GM19438 (cell line): Measurements from ENCODE around the gene CSNK1A1.
"Not testable (repeated sequence)": the region's sequence is repeated elsewhere in the genome, so short reads cannot be mapped to it uniquely, and the experiment has no call there.

Source experiments
- ATAC-seq: cut with Tn5 transposase; IDR thresholded peaks from one replicate; pipeline ENCODE4 v1.9.1; 2021; ENCODE audit warnings: low read depth; ENCODE audit not compliant: unreplicated experiment

CSNK1A1 gene

DNA sequence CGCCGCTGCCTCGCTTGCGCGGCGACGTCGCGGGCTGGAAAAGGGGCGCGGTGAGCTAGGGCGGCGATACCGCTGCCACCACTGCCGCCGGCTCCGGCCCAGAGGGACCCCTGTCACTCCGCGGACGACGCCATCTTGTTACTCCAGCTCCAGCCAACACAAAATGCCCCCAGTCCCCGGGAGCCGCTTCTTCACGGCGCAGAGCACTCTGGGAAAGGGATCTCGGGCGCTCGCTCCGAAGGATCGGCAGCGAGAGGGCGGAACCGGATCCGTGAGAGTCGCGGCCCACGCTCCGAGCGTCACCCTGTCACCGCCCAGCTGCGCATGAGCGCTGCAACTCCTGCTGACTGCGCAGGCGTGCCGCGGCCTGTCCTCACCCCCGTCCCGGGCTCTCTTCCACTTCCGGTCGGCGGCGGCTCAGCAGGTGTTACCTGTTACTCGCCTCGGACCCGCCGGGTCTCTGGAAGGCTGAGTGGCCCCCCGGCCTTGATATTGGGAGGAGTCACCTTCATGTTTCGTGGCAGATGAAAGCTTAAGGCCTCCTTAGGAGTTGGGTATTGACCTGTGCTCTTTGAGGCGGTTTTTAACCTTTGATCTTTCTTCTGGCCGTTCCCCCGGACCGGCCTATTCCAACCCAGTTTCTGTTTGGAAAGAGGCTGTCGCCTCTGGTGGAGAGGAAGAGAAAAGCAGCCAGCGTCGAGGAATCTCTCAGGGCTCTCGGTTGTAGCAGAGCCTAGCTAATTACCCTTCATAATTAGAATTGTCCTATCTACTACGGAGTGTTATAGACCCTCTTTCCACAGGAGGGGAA, at the start of gene CSNK1A1:
CSNK1A1 (minus strand) TSS at position 213 of the 811 bp plus-strand sequence. CDS start 475 bp downstream, outside the sequence.
- ATAC-seq, result peak; percentile 82

DNA sequence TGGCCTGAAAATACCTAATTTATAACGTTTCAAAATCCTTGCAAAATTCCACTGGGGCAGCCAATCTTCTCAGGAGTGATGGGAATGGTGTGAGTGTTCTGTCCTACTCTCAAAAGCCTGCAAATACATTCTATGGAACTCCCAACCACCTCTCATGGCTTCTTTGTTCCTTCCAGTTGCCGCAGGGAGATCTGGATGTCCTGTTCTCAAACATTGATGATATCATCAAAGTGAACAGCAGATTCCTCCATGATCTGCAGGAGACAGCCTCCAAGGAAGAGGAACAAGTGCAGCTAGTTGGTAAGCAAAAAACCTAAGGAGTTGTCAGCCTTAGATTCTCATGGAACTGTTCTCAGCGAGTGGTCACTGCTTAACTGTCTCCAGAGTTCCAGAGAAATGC, 49.7 kb upstream of the CSNK1A1 start:
- ATAC-seq, result no peak

DNA sequence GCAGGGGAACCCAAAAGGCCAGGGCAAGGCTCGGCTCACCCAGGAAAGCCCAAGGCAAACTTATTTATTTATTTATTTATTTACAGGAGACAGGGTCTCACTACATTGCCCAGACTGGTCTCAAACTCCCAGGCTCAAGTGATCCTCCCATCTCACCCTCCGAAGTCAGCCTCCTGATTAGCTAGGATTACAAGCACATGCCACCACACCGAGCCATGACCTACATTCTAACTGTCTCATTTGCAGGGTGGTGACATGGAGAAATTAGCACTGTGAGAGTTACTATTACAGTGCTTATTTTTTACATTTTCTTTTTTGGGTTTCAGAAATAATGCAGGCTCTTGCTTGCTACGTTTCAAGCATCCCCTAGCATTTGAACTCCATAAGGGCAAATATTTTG, 48.1 kb upstream of the CSNK1A1 start:
- ATAC-seq, result no peak

DNA sequence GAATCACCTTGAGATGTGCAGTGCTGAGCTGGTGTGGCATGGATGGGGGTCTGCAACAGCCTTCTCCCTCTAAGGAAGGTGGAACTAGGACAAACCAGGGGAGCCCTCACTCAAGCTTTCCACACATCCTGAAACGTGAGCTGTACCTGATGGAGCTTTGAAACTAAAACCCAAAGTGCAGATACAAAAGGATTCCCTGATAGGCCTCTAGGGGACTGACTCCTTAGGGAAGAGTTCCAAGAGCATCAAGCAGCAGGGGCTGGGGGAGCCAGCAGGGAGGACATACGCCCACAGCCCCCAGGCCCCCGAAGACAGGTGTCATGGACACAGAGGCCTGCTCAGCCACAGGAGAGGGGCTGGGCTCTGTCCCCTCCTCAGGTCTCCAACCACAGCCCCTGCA, 47.7 kb upstream of the CSNK1A1 start:
- no peak for ATAC-seq

DNA sequence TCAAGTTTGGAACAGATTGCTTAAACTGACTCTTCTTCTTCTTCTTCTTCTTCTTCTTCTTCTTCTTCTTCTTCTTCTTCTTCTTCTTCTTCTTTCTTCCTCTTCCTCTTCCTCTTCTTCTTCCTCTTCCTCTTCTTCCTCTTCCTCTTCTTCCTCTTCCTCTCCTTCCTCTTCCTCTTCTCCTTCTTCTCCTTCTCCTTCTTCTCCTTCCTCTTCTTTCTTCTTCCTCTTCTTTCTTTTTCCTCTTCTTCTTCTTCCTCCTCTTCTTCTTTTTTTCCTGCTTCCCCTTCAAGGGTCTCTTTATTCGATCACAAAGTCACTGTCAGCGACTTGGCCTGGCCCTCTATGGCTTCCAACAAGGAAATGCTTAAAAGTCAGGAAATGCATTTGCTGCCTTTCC, 47.0 kb upstream of the CSNK1A1 start:
- ATAC-seq, result not testable (repeated sequence)

DNA sequence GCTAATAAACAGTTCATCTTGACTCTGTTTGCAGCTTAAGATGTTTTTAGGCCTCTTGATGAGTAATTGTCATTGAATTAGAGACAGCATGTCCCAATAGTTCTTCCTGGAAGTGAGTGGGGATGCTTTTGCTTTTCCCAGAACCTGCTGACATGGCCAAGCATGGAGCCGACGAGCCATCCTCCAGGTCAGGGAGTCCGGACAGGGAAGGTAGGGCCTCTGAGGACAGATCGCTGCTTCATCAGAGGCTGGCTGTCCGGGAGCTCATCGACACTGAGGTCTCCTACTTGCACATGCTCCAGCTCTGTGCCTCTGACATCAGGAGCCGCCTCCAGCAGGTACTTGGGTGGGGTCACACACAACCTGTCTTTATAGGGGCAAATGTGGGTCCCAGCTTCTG, 46.4 kb upstream of the CSNK1A1 start:
- ATAC-seq, result no peak

DNA sequence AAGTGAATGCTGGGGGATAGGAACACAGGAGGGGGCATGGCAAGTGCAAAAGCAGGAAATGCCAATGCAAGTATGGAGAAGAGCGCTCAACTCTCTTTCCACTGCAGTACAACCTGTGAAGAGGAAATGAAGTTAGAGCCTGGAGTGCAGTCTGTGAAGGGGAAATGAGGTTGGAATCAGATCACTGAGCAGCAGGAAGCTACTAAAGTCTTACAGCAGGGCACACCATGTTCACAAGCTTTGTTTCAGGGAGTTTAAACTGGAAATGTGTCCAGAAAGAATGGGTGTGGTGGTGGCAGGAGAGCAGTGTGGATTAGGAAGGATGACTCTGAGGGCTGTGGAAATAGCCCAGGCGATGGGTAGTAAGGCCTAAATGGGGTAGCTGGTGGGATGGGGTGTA, 45.5 kb upstream of the CSNK1A1 start:
- no peak for ATAC-seq

DNA sequence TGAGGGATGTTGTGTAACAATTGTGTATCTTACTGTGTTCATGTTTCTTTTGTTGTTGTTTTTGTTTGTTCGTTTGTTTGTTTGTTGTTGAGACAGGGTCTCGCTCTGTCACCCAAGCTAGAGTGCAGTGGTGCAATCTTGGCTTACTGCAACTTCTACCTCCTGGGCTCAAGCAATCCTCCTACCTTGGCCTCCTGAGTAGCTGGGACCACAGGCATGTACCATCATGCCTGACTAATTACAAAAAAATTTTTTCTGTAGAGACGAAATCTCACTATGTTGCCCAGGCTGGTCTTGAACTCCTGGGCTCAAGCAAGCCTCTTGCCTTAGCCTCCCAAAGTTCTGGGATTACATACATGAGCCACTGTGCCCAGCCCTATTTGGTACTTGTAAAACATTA, 43.9 kb upstream of the CSNK1A1 start:
- ATAC-seq, result not testable (repeated sequence)

DNA sequence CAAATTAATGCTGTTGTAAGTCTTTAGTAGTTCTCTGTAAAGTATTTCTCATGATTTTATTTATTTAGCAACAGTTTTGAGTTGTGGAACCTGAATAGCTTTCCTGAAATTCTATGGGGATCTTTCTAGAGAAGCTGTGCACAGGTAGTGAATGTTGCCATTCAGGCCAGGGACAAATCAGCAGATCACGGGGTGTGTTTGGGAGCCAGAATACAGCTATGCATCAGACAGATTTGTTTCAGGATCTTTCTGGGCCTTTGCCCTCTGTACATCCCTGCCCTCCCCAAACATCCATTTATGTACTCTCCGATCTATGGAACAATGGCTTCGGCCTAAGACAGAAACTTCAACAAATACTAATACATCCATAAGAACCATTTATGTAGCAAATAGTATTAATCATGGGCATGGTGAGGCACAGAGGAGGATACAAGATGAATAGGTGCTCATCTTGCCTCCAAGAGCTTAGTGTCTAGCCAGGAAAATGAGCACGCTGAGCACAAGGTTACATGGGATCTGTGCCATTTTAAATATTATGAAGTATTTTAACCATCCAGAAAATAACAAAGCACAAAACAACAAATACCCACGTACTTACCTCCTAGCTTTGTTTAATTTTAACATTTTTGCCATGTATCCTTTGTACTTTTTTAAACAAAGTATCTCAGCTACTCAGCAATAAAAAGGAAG, 43.1 kb upstream of the CSNK1A1 start:
- no peak for ATAC-seq

DNA sequence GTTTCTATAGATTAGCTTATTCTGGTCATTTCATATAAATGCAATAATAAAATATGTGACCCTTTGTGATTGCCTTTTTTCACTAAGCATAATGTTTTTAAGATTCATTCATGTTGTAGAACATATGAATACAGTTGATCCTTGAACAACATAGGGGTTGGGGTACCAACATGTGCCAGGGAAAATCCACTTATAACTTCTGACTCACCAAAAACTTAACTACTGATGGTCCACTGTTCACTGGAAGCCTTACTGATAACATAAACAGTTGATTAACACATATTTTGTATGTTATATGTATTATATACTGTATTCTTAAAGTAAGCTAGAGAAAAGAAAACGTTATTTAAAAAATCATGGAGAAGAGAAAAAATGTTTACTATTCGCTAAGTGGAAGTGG, 42.1 kb upstream of the CSNK1A1 start:
- no peak for ATAC-seq

DNA sequence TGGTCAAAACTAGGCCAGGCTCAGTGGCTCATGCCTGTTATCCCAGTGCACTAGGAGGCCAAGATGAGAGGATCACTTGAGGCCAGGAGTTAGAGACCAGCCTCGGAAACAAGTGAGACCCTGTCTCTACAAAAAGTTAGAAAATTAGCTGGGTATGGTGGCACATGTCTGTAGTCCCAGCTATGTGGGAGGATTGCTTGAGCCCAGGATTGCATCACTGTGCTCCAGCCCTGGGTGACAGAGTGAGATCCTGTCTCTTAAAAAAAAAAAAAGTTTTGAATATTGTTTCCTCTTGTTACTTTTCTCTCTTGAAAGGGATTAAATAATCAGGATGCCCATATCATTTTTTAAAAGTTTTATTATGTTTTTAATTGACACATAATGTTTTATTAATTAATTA, 37.7 kb upstream of the CSNK1A1 start:
- no peak for ATAC-seq

DNA sequence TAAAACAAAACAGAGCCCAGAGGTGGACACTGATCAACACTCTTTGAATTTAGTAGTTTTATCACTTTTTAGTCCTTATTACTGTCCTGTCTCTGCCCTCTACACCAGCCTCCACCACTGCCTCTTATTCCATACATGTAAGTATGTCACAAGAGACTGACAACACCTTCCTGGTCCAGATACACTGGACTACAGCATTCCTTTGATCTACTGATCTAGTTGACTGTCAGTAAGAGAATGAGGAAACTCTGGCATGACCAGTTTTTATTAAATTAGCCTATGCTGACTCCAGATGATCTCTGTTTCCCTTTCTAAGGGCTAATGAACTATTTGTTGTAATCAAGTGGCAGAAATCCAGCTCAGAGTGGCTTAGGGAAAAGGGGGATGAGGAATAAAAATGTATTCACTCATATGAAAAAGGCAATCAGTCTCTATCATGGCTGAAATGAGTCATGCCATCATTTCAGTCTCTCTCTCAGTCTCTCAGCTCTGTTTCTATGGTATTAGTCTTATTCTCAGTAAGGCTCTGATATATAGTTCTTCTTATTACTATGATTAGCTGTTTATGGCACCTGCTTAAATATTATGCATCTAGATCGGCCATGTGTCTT, 35.6 kb upstream of the CSNK1A1 start:
- ATAC-seq, result no peak

DNA sequence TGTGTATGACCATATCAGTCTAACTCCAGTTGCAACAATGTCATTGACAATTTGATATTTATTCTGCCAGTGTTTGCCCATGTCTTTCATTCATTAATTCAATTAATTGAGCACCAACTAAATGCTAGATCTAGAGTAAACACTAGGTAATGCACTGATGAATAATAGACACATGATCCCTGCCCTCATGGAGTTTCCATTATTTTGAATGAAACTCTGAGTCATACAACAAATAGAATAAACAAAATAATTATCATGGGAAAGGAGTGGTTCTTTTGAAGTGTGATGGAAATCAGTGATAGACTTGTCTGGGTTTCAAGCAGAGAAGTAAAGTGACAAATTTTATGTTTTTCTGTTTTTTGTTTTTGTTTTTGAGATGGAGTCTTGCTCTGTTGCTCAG, 34.7 kb upstream of the CSNK1A1 start:
- no peak for ATAC-seq

DNA sequence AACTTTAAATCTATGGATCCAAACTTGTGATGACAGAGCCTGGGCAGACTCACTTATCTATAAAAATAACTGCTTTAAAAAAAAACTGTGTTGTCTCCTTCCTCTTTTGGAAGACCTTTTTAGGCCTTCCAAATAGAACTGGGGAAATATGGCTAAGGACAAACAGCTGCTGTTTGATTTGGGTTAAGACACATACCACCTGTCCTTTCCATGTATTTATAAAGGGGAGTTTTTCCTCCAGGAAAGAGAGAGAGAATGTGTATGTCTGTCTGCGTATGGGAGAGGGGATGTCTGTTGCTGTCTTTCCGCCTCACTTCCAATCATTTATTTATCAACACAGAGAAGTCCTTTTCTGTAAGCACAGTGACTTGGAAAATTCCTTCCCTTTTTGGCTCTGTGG, 32.9 kb upstream of the CSNK1A1 start:
- ATAC-seq, result no peak

DNA sequence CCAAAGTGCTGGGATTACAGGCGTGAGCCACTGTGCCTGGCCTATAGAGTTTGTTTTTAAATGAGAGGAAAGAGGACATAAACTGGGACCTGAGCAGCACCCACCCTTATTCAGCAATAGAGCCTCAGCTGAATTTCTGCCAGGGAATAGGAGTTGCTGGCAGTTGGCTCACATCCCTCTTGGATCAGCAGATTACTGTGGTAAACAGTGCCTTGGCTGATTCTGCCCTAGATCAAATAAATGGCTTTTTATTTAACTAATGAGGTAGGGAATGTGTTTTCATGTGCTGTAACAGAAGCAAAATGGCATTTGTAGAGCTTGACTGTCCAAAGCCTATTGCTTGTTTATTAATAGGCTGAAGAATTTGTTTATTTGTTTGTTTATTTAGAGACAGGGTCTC, 32.2 kb upstream of the CSNK1A1 start:
- no peak for ATAC-seq

DNA sequence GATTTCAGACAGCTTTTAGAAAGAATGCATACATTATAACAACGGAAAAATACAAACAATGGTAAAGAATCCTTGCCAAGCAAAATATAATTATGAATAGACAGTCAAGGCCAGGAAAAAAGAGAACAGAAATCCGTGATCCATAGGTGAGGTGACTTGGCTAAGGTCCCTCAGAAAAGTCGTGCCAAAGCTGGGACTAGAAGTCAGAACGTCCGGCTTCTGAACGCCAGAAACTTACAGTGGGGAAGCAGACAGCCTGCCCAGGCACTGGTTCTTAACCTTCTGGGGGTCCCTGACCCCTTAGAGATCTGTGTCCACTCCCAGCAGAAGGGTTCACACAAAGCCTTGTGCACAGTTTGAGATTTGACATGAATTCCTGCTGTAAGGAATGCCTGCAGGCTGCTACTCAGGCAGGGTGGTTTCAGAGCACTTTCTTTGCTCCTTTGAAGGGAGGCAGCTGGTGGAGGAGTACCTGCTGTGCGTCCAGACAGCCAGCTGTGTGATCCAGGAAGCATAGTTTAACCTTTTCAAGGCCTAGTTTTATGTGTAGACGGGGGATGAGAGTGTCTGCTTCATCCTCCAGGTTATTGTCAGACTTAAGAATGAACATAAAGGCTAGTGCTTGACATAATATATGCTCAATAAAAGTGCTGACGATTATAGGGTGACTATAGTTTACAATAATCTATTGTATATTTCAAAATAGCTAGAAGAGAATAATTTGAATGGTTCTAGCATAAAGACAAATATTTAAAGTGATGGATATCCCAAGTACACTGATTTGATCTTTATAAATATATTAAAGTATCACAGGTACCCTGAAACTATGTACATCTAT, 30.9 kb upstream of the CSNK1A1 start:
- ATAC-seq, result no peak

DNA sequence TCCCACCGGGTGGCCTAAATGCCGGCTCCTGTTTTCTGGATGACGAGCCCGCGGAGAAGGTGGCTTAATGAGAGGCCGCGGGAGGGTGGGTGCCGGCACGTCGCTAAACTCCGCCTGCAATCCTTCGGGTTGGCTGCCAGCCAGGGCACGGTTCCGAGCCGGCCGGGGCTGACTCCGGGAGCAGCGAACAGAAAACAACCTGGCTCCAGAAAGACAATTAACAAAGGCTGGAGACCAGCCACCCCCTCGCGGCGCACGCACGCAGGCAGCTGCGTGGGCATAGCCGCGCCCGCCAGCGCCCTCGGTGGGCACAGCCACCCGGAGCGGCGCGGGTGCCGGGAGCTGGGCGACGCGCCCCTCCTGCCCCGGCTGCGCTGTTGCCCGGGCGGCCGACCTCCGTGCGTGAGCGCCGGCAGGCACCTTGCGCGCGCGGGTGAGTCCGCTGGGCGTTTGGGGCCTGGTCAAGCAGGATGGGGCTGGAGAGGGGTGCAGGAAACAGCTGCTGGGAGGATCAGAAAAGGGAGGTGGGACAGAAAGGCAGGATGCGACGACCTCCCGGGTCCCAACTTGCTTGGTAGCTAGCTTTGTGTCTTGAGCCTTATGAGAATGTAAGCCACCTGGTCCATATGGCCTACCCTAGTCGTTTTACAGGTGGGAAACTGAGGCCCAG, 30.1 kb upstream of the CSNK1A1 start, which contains the start of gene ARHGEF37:
ARHGEF37 (plus strand) TSS at position 307 of the 670 bp plus-strand sequence. CDS start 16,272 bp downstream, outside the sequence.
- peak; percentile 41 for ATAC-seq

DNA sequence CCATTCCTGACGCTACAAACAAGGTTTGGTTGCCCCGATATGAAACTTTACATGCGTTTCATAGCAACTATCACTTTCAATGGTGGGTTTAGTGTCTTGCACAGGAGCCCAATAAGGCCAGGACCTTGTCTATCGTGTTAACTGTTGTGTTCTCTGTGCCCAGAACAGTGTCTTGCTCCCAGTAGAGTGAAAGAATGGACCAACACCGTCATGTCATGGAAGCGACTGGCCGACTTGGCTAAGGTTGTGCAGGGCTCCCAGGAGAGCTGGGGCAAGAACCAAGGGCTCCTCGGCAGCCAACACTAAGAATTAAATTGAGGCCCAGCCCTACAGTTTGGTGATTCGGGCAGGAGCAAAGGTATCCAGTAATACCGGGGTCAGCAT, 29.6 kb upstream of the CSNK1A1 start:
- ATAC-seq, result no peak

DNA sequence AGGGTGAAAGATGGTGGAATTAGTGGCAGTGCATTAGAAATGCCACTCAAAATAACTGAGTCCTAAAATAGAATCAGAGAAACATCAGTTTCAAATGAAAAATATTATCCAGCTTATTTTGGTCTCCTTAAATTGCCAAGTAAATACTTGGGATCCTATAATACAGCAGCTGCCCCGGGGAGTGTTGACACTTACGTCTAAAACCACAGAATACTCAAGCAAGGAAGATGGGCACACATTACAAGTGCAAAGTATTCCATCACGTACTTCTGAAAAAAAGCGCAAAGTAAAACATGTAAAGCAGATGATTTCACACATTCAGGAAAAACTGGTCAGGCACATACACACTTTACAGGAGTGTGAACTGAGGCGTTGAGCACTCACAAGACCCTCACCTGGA, 27.7 kb upstream of the CSNK1A1 start:
- no peak for ATAC-seq

DNA sequence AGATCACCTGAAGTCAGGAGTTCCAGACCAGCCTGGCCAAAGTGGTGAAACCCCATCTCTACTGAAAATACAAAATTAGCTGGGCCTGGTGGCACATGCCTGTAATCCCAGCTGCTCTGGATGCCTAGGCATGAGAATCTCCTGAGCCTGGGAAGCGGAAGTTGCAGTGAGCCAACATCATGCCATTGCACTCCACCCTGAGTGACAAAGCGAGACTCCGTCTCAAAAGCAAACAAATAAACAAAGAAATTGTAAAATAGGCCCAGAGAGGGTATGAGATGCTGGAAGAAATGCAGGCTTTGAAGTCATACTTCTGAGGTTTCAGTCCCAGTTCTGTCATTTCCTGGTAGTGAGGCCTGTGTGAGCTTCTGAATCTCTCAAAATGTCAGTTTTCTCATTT, 24.8 kb upstream of the CSNK1A1 start:
- no peak for ATAC-seq
